Keratinocyte (primary cell): Measurements from ENCODE around the gene RPTN. TPM values are rescaled to one million over a fixed set of nuclear protein-coding genes. Genes with fewer than 3 reads are reported as not detected.
A peak's percentile ranks its signal among the peaks of the same experiment; 100 is the strongest.

Source experiments
- DNase-seq: peaks from one replicate; pipeline ENCODE4 v3.0.0-alpha.2; 2011; ENCODE audit warnings: low read depth, missing footprints, low spot score
- FAIRE-seq: peaks from 2 replicates; lab custom pipeline; 2011; peaks lifted over from hg19 to GRCh38; lab: Jason Lieb, UNC
- H2AFZ ChIP-seq: 2 replicates; pipeline ENCODE4 v1.6.0; 2012; ENCODE audit warnings: low read length, control low read depth, inconsistent platforms; ENCODE audit not compliant: control insufficient read depth
- H3K27ac ChIP-seq: 2 replicates; pipeline ENCODE4 v1.5.1; 2011; ENCODE audit warnings: low read length; ENCODE audit not compliant: control insufficient read depth, insufficient read depth
- H3K27me3 ChIP-seq: 3 replicates; pipeline ENCODE4 v1.6.0; 2011; ENCODE audit warnings: low read length; ENCODE audit not compliant: control insufficient read depth, insufficient read depth; ENCODE audit errors: extremely low read depth
- H3K36me3 ChIP-seq, 2 experiments: 2 replicates in 1 of 2; 3 replicates in 1 of 2; pipeline ENCODE4 v1.5.1; 2011; ENCODE audit warnings: low read length in 2 of 2, mild to moderate bottlenecking in 1 of 2; ENCODE audit not compliant: control insufficient read depth in 2 of 2, insufficient read depth in 2 of 2; ENCODE audit errors: extremely low read depth in 1 of 2
- H3K4me1 ChIP-seq: 3 replicates; pipeline ENCODE4 v1.5.1; 2011; ENCODE audit warnings: low read length; ENCODE audit not compliant: control insufficient read depth, insufficient read depth; ENCODE audit errors: extremely low read depth
- H3K4me2 ChIP-seq: 3 replicates; pipeline ENCODE4 v1.6.0; 2011; ENCODE audit warnings: low read depth, low read length; ENCODE audit not compliant: control insufficient read depth, insufficient read depth; ENCODE audit errors: extremely low read depth
- H3K4me3 ChIP-seq, 3 experiments: fragments of 200-600 bp in 1 of 3; sonication (generic) in 1 of 3; 2 replicates in 2 of 3; 3 replicates in 1 of 3; pipeline ENCODE4 v1.5.1; 2011 to 2016; ENCODE audit warnings: low read length in 3 of 3, mild to moderate bottlenecking in 3 of 3, control low read depth in 2 of 3, inconsistent platforms in 1 of 3, low read depth in 1 of 3, mixed read lengths in 1 of 3, mixed run types in 1 of 3, moderate library complexity in 1 of 3; ENCODE audit not compliant: control insufficient read depth in 2 of 3, insufficient read depth in 2 of 3; ENCODE audit errors: extremely low read depth in 1 of 3
- H3K79me2 ChIP-seq: 2 replicates; pipeline ENCODE4 v1.6.0; 2012; ENCODE audit warnings: low read length; ENCODE audit not compliant: control insufficient read depth, insufficient read depth
- H3K9ac ChIP-seq: 3 replicates; pipeline ENCODE4 v1.6.0; 2011; ENCODE audit warnings: low read length; ENCODE audit not compliant: control insufficient read depth, insufficient read depth; ENCODE audit errors: extremely low read depth
- H3K9me1 ChIP-seq: 3 replicates; pipeline ENCODE4 v1.6.0; 2011; ENCODE audit warnings: low read length; ENCODE audit not compliant: control insufficient read depth, insufficient read depth; ENCODE audit errors: extremely low read depth
- H3K9me3 ChIP-seq: 2 replicates; pipeline ENCODE4 v1.5.1; 2012; ENCODE audit warnings: low read depth, low read length; ENCODE audit not compliant: control insufficient read depth
- H4K20me1 ChIP-seq: 3 replicates; pipeline ENCODE4 v1.6.0; 2011; ENCODE audit warnings: low read length; ENCODE audit not compliant: control insufficient read depth, insufficient read depth; ENCODE audit errors: extremely low read depth
- CTCF ChIP-seq, 3 experiments: IDR thresholded peaks in 1 of 3; conservative IDR thresholded peaks in 1 of 3; optimal IDR thresholded peaks in 1 of 3; 2 replicates in 2 of 3; 3 replicates in 1 of 3; pipeline versions ENCODE3 to v1.5.1; 2011; ENCODE audit warnings: low read length in 3 of 3, mild to moderate bottlenecking in 3 of 3, moderate library complexity in 2 of 3, control low read depth in 1 of 3, inconsistent platforms in 1 of 3; ENCODE audit not compliant: insufficient read depth in 2 of 3; ENCODE audit errors: extremely low read depth in 1 of 3
- EZH2 ChIP-seq: IDR thresholded peaks from one replicate; pipeline ENCODE4 v1.6.1; 2012; ENCODE audit warnings: inconsistent platforms, mild to moderate bottlenecking, low read length, moderate library complexity
- dilution Hi-C: fragments of 300-500 bp; cut with MboI; formaldehyde crosslinking; loops from one replicate; pipeline ENCODE4 v1.7.0; 2020; ENCODE audit warnings: low sequenced_read_pairs; ENCODE audit not compliant: extremely low pct_ligation_motif_present
- polyA plus RNA-seq, 5 experiments: library from polyadenylated mRNA; depleted of rRNA in 3 of 5; stranded (reverse) in 3 of 5; stranded (forward) in 1 of 5; unstranded in 1 of 5; fragments of >200 nt; gene quantifications; 1 replicate in 1 of 5; 2 replicates in 3 of 5; 3 replicates in 1 of 5; pipeline versions ENCODE4 v1.2.1 to v1.2.3, GENCODE V29; 2011 to 2012; ENCODE audit warnings: missing spikeins in 2 of 5, low read depth in 1 of 5, low replicate concordance in 1 of 5

The RPTN gene
- polyA plus RNA-seq, 1 donor (not counting 4 experiments of a cell fraction or from before 2014, with no cell fraction given): 0.64 TPM

GRCh38 chr1:152191260-152191659, 32.2 kb upstream of the RPTN start:
- no peak for TF ChIP-seq EZH2
- TF ChIP-seq CTCF (optimal IDR thresholded peaks at IDR 0.05 in 1 of 3, IDR thresholded peaks at IDR 0.05 in 1 of 3, conservative IDR thresholded peaks at IDR 0.05 in 1 of 3; ENCODE audit: extremely low read depth in 1 of 3, insufficient read depth in 2 of 3, low read length in 3 of 3): no peak
- no peaks in the 10 kb centered on the region for H3K36me3 ChIP-seq
- H3K9me3 ChIP-seq: no peaks in the 10 kb centered on the region
- H3K4me2 ChIP-seq: peak overlapping the region; percentile 49
- no peak overlapping the region for H3K9ac ChIP-seq
- peak overlapping the region; percentile 65 for H3K27ac ChIP-seq
- DNase-seq (no peak), FAIRE-seq (peak; percentile 87)
- no peaks in the 10 kb centered on the region for H3K27me3 ChIP-seq
- H3K4me1 ChIP-seq: peaks cover 34% of the 10 kb centered on the region
- no peaks in the 10 kb centered on the region for H3K79me2 ChIP-seq
- H2AFZ ChIP-seq: no peak overlapping the region
- dilution Hi-C loops: no loop called here
- peak overlapping the region in 1 of 3 experiments; percentile 7 for H3K4me3 ChIP-seq
- H4K20me1 ChIP-seq: no peaks in the 10 kb centered on the region
- no peaks in the 10 kb centered on the region for H3K9me1 ChIP-seq

GRCh38 chr1:152190589-152190988, 31.6 kb upstream of the RPTN start:
- Histone ChIP-seq H3K36me3 (no peaks in the 10 kb centered on the region), H3K4me3 (no peak overlapping the region), H3K27me3 (no peaks in the 10 kb centered on the region), H2AFZ (no peak overlapping the region), H3K27ac (peak overlapping the region; percentile 65), H4K20me1 (no peaks in the 10 kb centered on the region), H3K9me1 (no peaks in the 10 kb centered on the region), H3K9me3 (no peaks in the 10 kb centered on the region), H3K4me2 (peak overlapping the region; percentile 49), H3K4me1 (peaks cover 41% of the 10 kb centered on the region), H3K79me2 (no peaks in the 10 kb centered on the region), H3K9ac (no peak overlapping the region)
- dilution Hi-C loops: no loop called here
- DNase-seq (no peak), FAIRE-seq (peak; percentile 81)
- no peak for TF ChIP-seq EZH2
- no peak for TF ChIP-seq CTCF (optimal IDR thresholded peaks at IDR 0.05 in 1 of 3, IDR thresholded peaks at IDR 0.05 in 1 of 3, conservative IDR thresholded peaks at IDR 0.05 in 1 of 3; ENCODE audit: extremely low read depth in 1 of 3, insufficient read depth in 2 of 3, low read length in 3 of 3)
